Measurements from ENCODE around the gene NTN1.

DNA sequence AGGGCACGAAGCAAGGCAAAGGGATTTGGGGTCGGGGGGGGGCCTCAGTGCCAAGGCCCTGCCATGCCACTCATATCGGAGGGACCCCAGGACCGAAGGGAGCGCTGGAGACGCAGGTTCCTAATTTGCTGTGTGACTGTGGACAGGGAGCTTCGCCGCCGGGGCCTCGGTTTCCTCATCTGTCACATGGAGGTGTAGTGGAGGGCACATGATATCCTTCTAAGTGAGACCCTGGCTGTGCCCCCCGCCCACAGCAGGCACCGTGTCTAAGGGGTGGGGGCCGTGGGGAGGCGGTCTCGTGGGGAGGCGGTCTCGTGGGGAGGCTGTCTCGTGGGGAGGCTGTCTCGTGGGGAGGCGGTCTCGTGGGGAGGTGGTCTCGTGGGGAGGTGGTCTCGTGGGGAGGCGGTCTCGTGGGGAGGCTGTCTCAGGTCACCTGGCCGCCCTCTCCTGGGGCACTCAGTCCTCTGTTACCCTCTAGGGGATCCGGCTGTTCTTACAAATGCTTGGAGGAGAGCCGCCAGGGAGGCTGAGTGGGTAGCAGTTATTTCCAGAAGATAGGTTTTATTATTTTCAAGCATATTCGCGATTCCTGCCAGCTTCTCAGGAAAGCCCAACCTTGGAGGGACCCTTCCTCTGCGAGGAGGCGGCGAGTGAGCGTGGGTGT lies 205.0 kb downstream of the NTN1 start:
- TF ChIP-seq, protein P1, sequence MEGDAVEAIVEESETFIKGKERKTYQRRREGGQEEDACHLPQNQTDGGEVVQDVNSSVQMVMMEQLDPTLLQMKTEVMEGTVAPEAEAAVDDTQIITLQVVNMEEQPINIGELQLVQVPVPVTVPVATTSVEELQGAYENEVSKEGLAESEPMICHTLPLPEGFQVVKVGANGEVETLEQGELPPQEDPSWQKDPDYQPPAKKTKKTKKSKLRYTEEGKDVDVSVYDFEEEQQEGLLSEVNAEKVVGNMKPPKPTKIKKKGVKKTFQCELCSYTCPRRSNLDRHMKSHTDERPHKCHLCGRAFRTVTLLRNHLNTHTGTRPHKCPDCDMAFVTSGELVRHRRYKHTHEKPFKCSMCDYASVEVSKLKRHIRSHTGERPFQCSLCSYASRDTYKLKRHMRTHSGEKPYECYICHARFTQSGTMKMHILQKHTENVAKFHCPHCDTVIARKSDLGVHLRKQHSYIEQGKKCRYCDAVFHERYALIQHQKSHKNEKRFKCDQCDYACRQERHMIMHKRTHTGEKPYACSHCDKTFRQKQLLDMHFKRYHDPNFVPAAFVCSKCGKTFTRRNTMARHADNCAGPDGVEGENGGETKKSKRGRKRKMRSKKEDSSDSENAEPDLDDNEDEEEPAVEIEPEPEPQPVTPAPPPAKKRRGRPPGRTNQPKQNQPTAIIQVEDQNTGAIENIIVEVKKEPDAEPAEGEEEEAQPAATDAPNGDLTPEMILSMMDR (IDR thresholded peaks at IDR 0.05; ENCODE audit: low read depth, low read length, poor library complexity, severe bottlenecking): no peak
- TF ChIP-seq EZH2phosphoT487 (IDR thresholded peaks at IDR 0.05; ENCODE audit: borderline replicate concordance, low read length): no peak

Data from DOHH2 (cell line).